AG10803 (cell line): ENCODE measurements around the gene WDR90.

Source experiments
- DNase-seq: peaks from one replicate; pipeline ENCODE4 v3.0.0; 2010; ENCODE audit warnings: low read depth
- H3K4me3 ChIP-seq: 2 replicates; pipeline ENCODE4 v1.5.1; 2011; ENCODE audit warnings: mild to moderate bottlenecking, low read length, control low read depth
- CTCF ChIP-seq: conservative IDR thresholded peaks from 2 replicates; pipeline ENCODE4 v1.5.1; 2011; ENCODE audit warnings: mild to moderate bottlenecking, low read length, control low read depth, inconsistent platforms

WDR90 gene

GRCh38 chr16:682493-683395 is 33.6 kb downstream of the WDR90 start:
- peak overlapping the region; percentile 62 for H3K4me3 ChIP-seq
- TF ChIP-seq CTCF, result no peak
- no peak for DNase-seq

GRCh38 chr16:683396-684070 is 34.4 kb downstream of the WDR90 start:
- peak overlapping the region; percentile 62 for H3K4me3 ChIP-seq
- TF ChIP-seq CTCF, result no peak
- no peak for DNase-seq

GRCh38 chr16:684071-684794 is 35.1 kb downstream of the WDR90 start, which contains the start of gene JMJD8:
JMJD8 (minus strand) TSS chr16:684334; CDS start chr16:684319, 15 bp downstream.
- DNase-seq, result peak; percentile 94
- H3K4me3 ChIP-seq, result peak within 1 kb of the TSS; percentile 62
- no peak for TF ChIP-seq CTCF

GRCh38 chr16:684961-685696 is 36.0 kb downstream of the WDR90 start:
- no peak for DNase-seq
- no peak for TF ChIP-seq CTCF
- H3K4me3 ChIP-seq, result no peak overlapping the region; the same call in 1 of the 2 replicates

- no peak overlapping the region for H3K4me3 ChIP-seq
- DNase-seq, result peak; percentile 40
- TF ChIP-seq CTCF, result peak; percentile 46
These were observed 36.8 kb downstream of the WDR90 start for GRCh38 chr16:685967-686366.

- no peak overlapping the region for H3K4me3 ChIP-seq
- DNase-seq, result no peak
- TF ChIP-seq CTCF, result no peak
These were observed 37.5 kb downstream of the WDR90 start for GRCh38 chr16:686459-687260.
